Activated naive CD8-positive, alpha-beta T cell treated with anti-CD3 and anti-CD28 coated beads, Interleukin-2, amount 10 ng/mL, durations not matched to agents 7 days and 5 days (primary cell): Measurements from ENCODE around the gene ASTL. TPM values are rescaled to one million over a fixed set of nuclear protein-coding genes. Genes with fewer than 3 reads are reported as not detected.

Experiments
- ATAC-seq: fragments of 150-1000 bp; cut with Tn5 transposase; one replicate; pipeline ENCODE4 v1.10.0; 2021; ENCODE audit warnings: low read depth, moderate library complexity
- POLR2A ChIA-PET: fragments of 350-600 bp; sonication (Branson Sonifier 250); formaldehyde crosslinking; loops from one replicate; lab custom pipeline; 2021; ENCODE audit warnings: antibody characterized with exemption; lab: Charles Lee
- DNase-seq: peaks from one replicate; pipeline ENCODE4 v3.0.0; 2021
- H3K27ac Mint-ChIP-seq: one replicate; pipeline ENCODE4 v1.8.0; 2022; ENCODE audit warnings: mild to moderate bottlenecking, mixed read lengths
- H3K27me3 Mint-ChIP-seq: one replicate; pipeline ENCODE4 v1.8.0; 2022; ENCODE audit warnings: mild to moderate bottlenecking, moderate library complexity, mixed read lengths
- H3K36me3 Mint-ChIP-seq: one replicate; pipeline ENCODE4 v1.8.0; 2021; ENCODE audit warnings: mild to moderate bottlenecking, mixed read lengths
- H3K4me1 Mint-ChIP-seq: one replicate; pipeline ENCODE4 v1.8.0; 2021; ENCODE audit warnings: mixed read lengths
- H3K4me3 Mint-ChIP-seq: one replicate; pipeline ENCODE4 v1.8.0; 2022; ENCODE audit warnings: mild to moderate bottlenecking, moderate library complexity, mixed read lengths
- H3K9me3 Mint-ChIP-seq: one replicate; pipeline ENCODE4 v1.8.0; 2021; ENCODE audit warnings: mixed read lengths
- total RNA-seq, 2 experiments: library from RNA; stranded (reverse); gene quantifications; one replicate each; pipeline ENCODE4 v1.2.3, GENCODE V29; 2021

The ASTL gene
- total RNA-seq, 2 experiments from 2014 or later: 12.2 to 14.7 TPM

- Mint-ChIP-seq H3K9me3 (no peaks in the 10 kb centered on the region), H3K4me3 (no peak overlapping the region), H3K27me3 (peaks cover 16% of the 10 kb centered on the region), H3K4me1 (peaks cover 12% of the 10 kb centered on the region), H3K27ac (no peak overlapping the region), H3K36me3 (no peaks in the 10 kb centered on the region)
- no peak for ATAC-seq
- no peak for DNase-seq
- POLR2A ChIA-PET: no interaction called here
Observed at GRCh38 chr2:96124406-96125265, 13.7 kb downstream of the ASTL start.

GRCh38 chr2:96123936-96124335 is 14.4 kb downstream of the ASTL start:
- DNase-seq: no peak
- Mint-ChIP-seq H3K4me3 (no peak overlapping the region), H3K27me3 (peaks cover 17% of the 10 kb centered on the region), H3K36me3 (no peaks in the 10 kb centered on the region), H3K9me3 (no peaks in the 10 kb centered on the region), H3K4me1 (peaks cover 12% of the 10 kb centered on the region), H3K27ac (no peak overlapping the region)
- POLR2A ChIA-PET: no interaction called here
- no peak for ATAC-seq

- POLR2A ChIA-PET: no interaction called here
- DNase-seq (no peak), ATAC-seq (no peak)
- Mint-ChIP-seq H3K27ac (no peak overlapping the region), H3K9me3 (no peaks in the 10 kb centered on the region), H3K4me3 (no peak overlapping the region), H3K4me1 (peaks cover 12% of the 10 kb centered on the region), H3K36me3 (no peaks in the 10 kb centered on the region), H3K27me3 (peaks cover 18% of the 10 kb centered on the region)
Observed at GRCh38 chr2:96123290-96123689, 15.0 kb downstream of the ASTL start.

GRCh38 chr2:96122391-96122790 is 15.9 kb downstream of the ASTL start:
- POLR2A ChIA-PET: no interaction called here
- H3K27me3 Mint-ChIP-seq: peaks cover 24% of the 10 kb centered on the region
- ATAC-seq: no peak
- H3K27ac Mint-ChIP-seq: no peak overlapping the region
- DNase-seq: no peak
- H3K4me1 Mint-ChIP-seq: peaks cover 12% of the 10 kb centered on the region
- H3K9me3 Mint-ChIP-seq: no peaks in the 10 kb centered on the region
- no peak overlapping the region for H3K4me3 Mint-ChIP-seq
- no peaks in the 10 kb centered on the region for H3K36me3 Mint-ChIP-seq

- no peak overlapping the region for H3K27ac Mint-ChIP-seq
- H3K27me3 Mint-ChIP-seq: peaks cover 24% of the 10 kb centered on the region
- peaks cover 14% of the 10 kb centered on the region for H3K4me1 Mint-ChIP-seq
- H3K9me3 Mint-ChIP-seq: no peaks in the 10 kb centered on the region
- ATAC-seq: no peak
- no peaks in the 10 kb centered on the region for H3K36me3 Mint-ChIP-seq
- H3K4me3 Mint-ChIP-seq: no peak overlapping the region
- POLR2A ChIA-PET: no interaction called here
- no peak for DNase-seq
Observed at GRCh38 chr2:96121414-96121813, 16.9 kb downstream of the ASTL start.

GRCh38 chr2:96120991-96121390 is 17.3 kb downstream of the ASTL start:
- DNase-seq (no peak), ATAC-seq (no peak)
- Mint-ChIP-seq H3K4me3 (no peak overlapping the region), H3K27me3 (peaks cover 24% of the 10 kb centered on the region), H3K27ac (no peak overlapping the region), H3K36me3 (no peaks in the 10 kb centered on the region), H3K9me3 (no peaks in the 10 kb centered on the region), H3K4me1 (peaks cover 14% of the 10 kb centered on the region)
- POLR2A ChIA-PET: no interaction called here

GRCh38 chr2:96120091-96120720 is 18.1 kb downstream of the ASTL start:
- Mint-ChIP-seq H3K4me1 (peaks cover 17% of the 10 kb centered on the region), H3K27me3 (peaks cover 31% of the 10 kb centered on the region), H3K36me3 (no peaks in the 10 kb centered on the region), H3K4me3 (no peak overlapping the region), H3K9me3 (no peaks in the 10 kb centered on the region), H3K27ac (no peak overlapping the region)
- ATAC-seq (no peak), DNase-seq (no peak)
- POLR2A ChIA-PET: no interaction called here

- POLR2A ChIA-PET: no interaction called here
- Mint-ChIP-seq H3K36me3 (no peaks in the 10 kb centered on the region), H3K4me3 (no peak overlapping the region), H3K4me1 (peaks cover 17% of the 10 kb centered on the region), H3K27me3 (peaks cover 33% of the 10 kb centered on the region), H3K27ac (no peak overlapping the region), H3K9me3 (no peaks in the 10 kb centered on the region)
- no peak for DNase-seq
- no peak for ATAC-seq
Observed at GRCh38 chr2:96119389-96119751, 18.9 kb downstream of the ASTL start.

- Mint-ChIP-seq H3K27ac (peak overlapping the region; percentile 46), H3K4me1 (peaks cover 17% of the 10 kb centered on the region), H3K36me3 (no peaks in the 10 kb centered on the region), H3K9me3 (no peaks in the 10 kb centered on the region), H3K27me3 (peaks cover 33% of the 10 kb centered on the region), H3K4me3 (no peak overlapping the region)
- ATAC-seq: no peak
- peak; percentile 32 for DNase-seq
- POLR2A ChIA-PET: no interaction called here
Observed at GRCh38 chr2:96118698-96119388, 19.5 kb downstream of the ASTL start.

GRCh38 chr2:96117701-96118588 is 20.4 kb downstream of the ASTL start:
- peaks cover 17% of the 10 kb centered on the region for H3K4me1 Mint-ChIP-seq
- H3K27me3 Mint-ChIP-seq: peaks cover 33% of the 10 kb centered on the region
- peak overlapping the region; percentile 71 for H3K4me3 Mint-ChIP-seq
- H3K36me3 Mint-ChIP-seq: no peaks in the 10 kb centered on the region
- ATAC-seq (no peak), DNase-seq (peak; percentile 37)
- H3K27ac Mint-ChIP-seq: no peak overlapping the region
- POLR2A ChIA-PET: interaction anchor here (1.5 kb wide), 1 partner anchor 126 kb away, joined by 3 read pairs; the partner anchor contains the start of gene ANKRD36C
- no peaks in the 10 kb centered on the region for H3K9me3 Mint-ChIP-seq

- Mint-ChIP-seq H3K9me3 (no peaks in the 10 kb centered on the region), H3K27me3 (peaks cover 33% of the 10 kb centered on the region), H3K27ac (no peak overlapping the region), H3K36me3 (no peaks in the 10 kb centered on the region), H3K4me1 (peaks cover 17% of the 10 kb centered on the region), H3K4me3 (peak overlapping the region; percentile 71)
- POLR2A ChIA-PET: interaction anchor here (1.2 to 1.5 kb wide), 2 partner anchors 124 to 125 kb away, joined by 3 read pairs; partner anchors contain the start of gene ANKRD36C
- peak; percentile 83 for ATAC-seq
- peak; percentile 91 for DNase-seq
Observed at GRCh38 chr2:96116879-96117533, 21.3 kb downstream of the ASTL start.

- no peaks in the 10 kb centered on the region for H3K9me3 Mint-ChIP-seq
- peaks cover 17% of the 10 kb centered on the region for H3K4me1 Mint-ChIP-seq
- no peak within 1 kb of the TSS for H3K27ac Mint-ChIP-seq
- peak; percentile 75 for DNase-seq
- ATAC-seq: peak; percentile 69
- POLR2A ChIA-PET: interaction anchor here (1.2 to 1.5 kb wide), 2 partner anchors 124 to 125 kb away, joined by 3 read pairs; partner anchors contain the start of gene ANKRD36C
- peaks cover 33% of the 10 kb centered on the region for H3K27me3 Mint-ChIP-seq
- no peaks in the 10 kb centered on the region for H3K36me3 Mint-ChIP-seq
- peak within 1 kb of the TSS; percentile 76 for H3K4me3 Mint-ChIP-seq
Observed at GRCh38 chr2:96116424-96116878, 21.9 kb downstream of the ASTL start, which contains the start of gene ADRA2B. Gene ADRA2B, minus strand, starts transcription at chr2:96116571. Its CDS starts 422 bp downstream, at chr2:96116149.
